Tibial nerve (tissue), 4 donors: ENCODE measurements around the gene C18orf32. TPM values are rescaled to one million over a fixed set of nuclear protein-coding genes. Genes with fewer than 3 reads are reported as not detected.

Experiments
- DNase-seq, 2 donors: peaks; one replicate each; pipeline ENCODE4 v3.0.0-alpha.2; 2019; ENCODE audit warnings: low spot score in 2 of 2
- H3K27ac ChIP-seq, 4 donors: fragments of 200-600 bp; sonication (generic) in 3 of 4; one replicate each; pipeline ENCODE4 v1.5.1; 2017 to 2019; ENCODE audit warnings: mild to moderate bottlenecking in 1 of 4
- H3K27me3 ChIP-seq, 2 donors: fragments of 200-600 bp; sonication (generic) in 1 of 2; one replicate each; pipeline versions ENCODE4 v1.5.1 to v1.6.0; 2017 to 2019
- H3K36me3 ChIP-seq, 3 donors: fragments of 200-600 bp; sonication (generic); one replicate each; pipeline ENCODE4 v1.5.1; 2018 to 2019
- H3K4me1 ChIP-seq, 4 donors: fragments of 200-600 bp; sonication (generic) in 3 of 4; one replicate each; pipeline ENCODE4 v1.5.1; 2017 to 2019
- H3K4me3 ChIP-seq, 4 donors: fragments of 200-600 bp; sonication (generic) in 3 of 4; one replicate each; pipeline ENCODE4 v1.5.1; 2017 to 2019; ENCODE audit warnings: mild to moderate bottlenecking in 1 of 4, moderate library complexity in 1 of 4
- H3K9me3 ChIP-seq, 4 donors: fragments of 200-600 bp; sonication (generic) in 3 of 4; one replicate each; pipeline ENCODE4 v1.5.1; 2017 to 2019
- EP300 ChIP-seq, 2 donors: sonication (generic); formaldehyde crosslinking; IDR thresholded peaks; one replicate each; pipeline ENCODE4 v1.6.1; 2017; ENCODE audit warnings: antibody characterized with exemption in 2 of 2, mild to moderate bottlenecking in 1 of 2
- POLR2A ChIP-seq, 2 donors: fragments of 450-650 bp; IDR thresholded peaks; one replicate each; pipeline ENCODE4 v1.6.1; 2017; ENCODE audit warnings: antibody characterized with exemption in 2 of 2, mild to moderate bottlenecking in 2 of 2, moderate library complexity in 2 of 2
- WGBS, 2 donors: methylation state at CpG; one replicate each; pipeline ENCODE4 v1.1.5; 2018; 5-methylcytosine and 5-hydroxymethylcytosine counted together
- total RNA-seq, 4 donors: library from RNA; depleted of rRNA; stranded (reverse); fragments of >200 nt; gene quantifications; one replicate each; pipeline ENCODE4 v1.1.0, GENCODE V29; 2016
- TF ChIP-seq, protein P1 (sequence below), 5 experiments: fragments of 200-600 bp in 3 of 5; fragments of 450-650 bp in 2 of 5; sonication (generic) in 3 of 5; IDR thresholded peaks; one replicate each; pipeline ENCODE4 v1.5.1; 2016 to 2019; ENCODE audit warnings: antibody characterized with exemption in 5 of 5, mild to moderate bottlenecking in 3 of 5, moderate library complexity in 2 of 5

C18orf32 gene
- 10 to 100 TPM; 22.2 to 38.5 (median 26.7) TPM for total RNA-seq

- no peaks in the 10 kb centered on the region for H3K27me3 ChIP-seq
- H3K4me3 ChIP-seq = peak within 1 kb of the TSS; percentile 60 to 84 (median 81)
- H3K4me1 ChIP-seq = peaks cover 0 to 57% (median 16%) of the 10 kb centered on the region in 4 donors
- TF ChIP-seq, protein P1, sequence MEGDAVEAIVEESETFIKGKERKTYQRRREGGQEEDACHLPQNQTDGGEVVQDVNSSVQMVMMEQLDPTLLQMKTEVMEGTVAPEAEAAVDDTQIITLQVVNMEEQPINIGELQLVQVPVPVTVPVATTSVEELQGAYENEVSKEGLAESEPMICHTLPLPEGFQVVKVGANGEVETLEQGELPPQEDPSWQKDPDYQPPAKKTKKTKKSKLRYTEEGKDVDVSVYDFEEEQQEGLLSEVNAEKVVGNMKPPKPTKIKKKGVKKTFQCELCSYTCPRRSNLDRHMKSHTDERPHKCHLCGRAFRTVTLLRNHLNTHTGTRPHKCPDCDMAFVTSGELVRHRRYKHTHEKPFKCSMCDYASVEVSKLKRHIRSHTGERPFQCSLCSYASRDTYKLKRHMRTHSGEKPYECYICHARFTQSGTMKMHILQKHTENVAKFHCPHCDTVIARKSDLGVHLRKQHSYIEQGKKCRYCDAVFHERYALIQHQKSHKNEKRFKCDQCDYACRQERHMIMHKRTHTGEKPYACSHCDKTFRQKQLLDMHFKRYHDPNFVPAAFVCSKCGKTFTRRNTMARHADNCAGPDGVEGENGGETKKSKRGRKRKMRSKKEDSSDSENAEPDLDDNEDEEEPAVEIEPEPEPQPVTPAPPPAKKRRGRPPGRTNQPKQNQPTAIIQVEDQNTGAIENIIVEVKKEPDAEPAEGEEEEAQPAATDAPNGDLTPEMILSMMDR (IDR thresholded peaks at IDR 0.05) = peak in 2 of 5 experiments; percentile 28 to 33
- peak; percentile 93 to 94 for TF ChIP-seq POLR2A (IDR thresholded peaks at IDR 0.05)
- TF ChIP-seq EP300 (IDR thresholded peaks at IDR 0.05) = peak; percentile 46 to 98
- H3K36me3 ChIP-seq = peaks cover 0 to 46% (median 0%) of the 10 kb centered on the region in 3 donors
- WGBS, 2 donors = 5% methylated on average over 47 to 57 of the region's 69 CpGs
- peak within 1 kb of the TSS; percentile 81 to 97 (median 96) for H3K27ac ChIP-seq
- no peaks in the 10 kb centered on the region for H3K9me3 ChIP-seq
- DNase-seq = peak; percentile 86 to 92
Measured at GRCh38 chr18:49486953-49487710, at the start of gene C18orf32. Gene C18orf32, minus strand, starts transcription at chr18:49487234. Its CDS starts 3,486 bp downstream, at chr18:49483748.

DNA sequence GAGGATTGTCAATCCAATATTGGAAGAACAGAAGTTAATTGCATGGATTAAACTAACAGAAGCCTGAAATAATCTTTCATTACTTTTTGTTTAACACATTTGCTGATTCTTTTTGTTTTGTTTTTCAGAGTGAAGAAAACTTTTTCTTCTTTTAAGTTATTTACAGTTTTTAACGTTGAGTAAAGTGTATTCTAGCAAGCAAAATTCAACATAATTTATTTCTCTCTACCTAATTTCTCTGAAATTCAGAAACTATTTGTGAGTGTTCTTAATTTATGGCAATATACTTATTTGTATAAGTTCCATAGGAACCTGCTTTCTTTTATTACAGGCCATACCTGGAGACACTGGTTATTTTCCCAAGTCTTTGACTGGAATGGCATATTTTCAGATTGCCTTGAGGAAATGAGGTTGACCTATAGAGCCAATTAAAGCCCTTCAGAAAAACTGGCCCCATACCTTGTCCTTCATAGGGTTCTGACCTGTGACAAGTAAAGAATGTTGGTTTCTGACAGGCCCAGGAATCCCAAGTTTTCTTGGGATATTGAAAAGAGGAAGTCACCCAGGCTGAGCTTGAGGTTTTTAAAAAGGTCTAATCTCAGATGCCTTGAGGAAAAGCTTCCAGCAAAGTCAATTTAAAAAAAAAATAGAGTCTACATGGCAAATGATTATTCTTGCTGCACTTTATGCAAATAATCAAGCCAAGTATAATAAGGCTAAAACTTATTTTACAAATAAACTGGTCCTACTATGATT lies 48.0 kb upstream of the C18orf32 start:
- Histone ChIP-seq H3K27ac (no peak overlapping the region), H3K36me3 (no peaks in the 10 kb centered on the region), H3K27me3 (no peaks in the 10 kb centered on the region), H3K9me3 (no peaks in the 10 kb centered on the region), H3K4me1 (no peaks in the 10 kb centered on the region), H3K4me3 (no peak overlapping the region)
- WGBS, 2 donors = 85 to 88% methylated on average over 1 of the region's 1 CpG
- TF ChIP-seq, protein P1 (IDR thresholded peaks at IDR 0.05) = no peak
- TF ChIP-seq EP300 (IDR thresholded peaks at IDR 0.05) (no peak), POLR2A (IDR thresholded peaks at IDR 0.05) (no peak)
- DNase-seq = no peak

- no peaks in the 10 kb centered on the region for H3K4me1 ChIP-seq
- no peaks in the 10 kb centered on the region for H3K9me3 ChIP-seq
- TF ChIP-seq EP300 (IDR thresholded peaks at IDR 0.05) (no peak), POLR2A (IDR thresholded peaks at IDR 0.05) (no peak)
- TF ChIP-seq, protein P1 (IDR thresholded peaks at IDR 0.05) = no peak
- 76 to 78% methylated on average over 10 of the region's 10 CpGs for WGBS, 2 donors
- no peaks in the 10 kb centered on the region for H3K27me3 ChIP-seq
- DNase-seq = no peak
- no peaks in the 10 kb centered on the region for H3K36me3 ChIP-seq
- no peak overlapping the region for H3K27ac ChIP-seq
- H3K4me3 ChIP-seq = peak overlapping the region in 1 of 4 donors; percentile 6
Measured at GRCh38 chr18:49531678-49532153, 44.7 kb upstream of the C18orf32 start.

DNA sequence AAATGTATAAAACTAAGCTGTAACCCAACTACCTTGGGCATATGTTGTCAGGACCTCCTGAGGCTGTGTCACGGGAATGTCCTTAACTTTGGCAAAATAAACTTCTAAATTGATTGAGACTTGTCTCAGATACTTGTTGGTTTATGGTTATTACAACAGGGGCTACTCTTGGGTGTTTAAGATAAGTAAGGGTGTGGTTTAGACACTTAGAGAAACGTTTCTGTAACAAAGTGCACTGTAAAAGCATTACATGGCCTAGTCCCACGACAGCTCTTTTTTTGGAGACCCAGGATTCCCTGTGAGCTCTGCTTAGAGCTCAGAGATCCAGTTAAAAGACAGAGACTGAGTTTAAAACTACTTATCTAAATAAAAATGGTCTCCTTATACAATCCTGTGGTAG lies 42.6 kb upstream of the C18orf32 start:
- no peaks in the 10 kb centered on the region for H3K9me3 ChIP-seq
- no peaks in the 10 kb centered on the region for H3K4me1 ChIP-seq
- no peaks in the 10 kb centered on the region for H3K27me3 ChIP-seq
- 63 to 69% methylated on average over 3 of the region's 3 CpGs for WGBS, 2 donors
- no peaks in the 10 kb centered on the region for H3K36me3 ChIP-seq
- DNase-seq = no peak
- TF ChIP-seq POLR2A (IDR thresholded peaks at IDR 0.05) (no peak), EP300 (IDR thresholded peaks at IDR 0.05) (no peak)
- TF ChIP-seq, protein P1 (IDR thresholded peaks at IDR 0.05) = no peak
- H3K4me3 ChIP-seq = no peak overlapping the region
- H3K27ac ChIP-seq = no peak overlapping the region
